B cell (primary cell): ENCODE data around the gene MSMB.

Experiments
- CTCF ChIP-seq: fragments of 200-600 bp; IDR thresholded peaks from one replicate; pipeline ENCODE4 v1.8.0; 2022; ENCODE audit warnings: antibody characterized with exemption, mild to moderate bottlenecking
- EZH2 ChIP-seq: IDR thresholded peaks from 2 replicates; pipeline ENCODE4 v1.6.1; 2012; ENCODE audit warnings: borderline replicate concordance, low read depth, mild to moderate bottlenecking, moderate library complexity, low read length; ENCODE audit not compliant: insufficient read depth, poor library complexity, severe bottlenecking

- TF ChIP-seq CTCF, result no peak
- no peak for TF ChIP-seq EZH2
Observed at GRCh38 chr10:46014206-46014605, 31.9 kb downstream of the MSMB start.
